T-helper 2 cell (primary cell): ENCODE data around the gene LRTM1.

Source experiments
- DNase-seq, 5 experiments: peaks; one replicate each; pipeline versions ENCODE4 v3.0.0 to v3.0.0-alpha.2; 2012 to 2022

The LRTM1 gene

GRCh38 chr3:54889731-54890130 is 38.1 kb downstream of the LRTM1 start:
- DNase-seq = no peak

- DNase-seq = no peak
Observed at GRCh38 chr3:54888873-54889272, 39.0 kb downstream of the LRTM1 start.

GRCh38 chr3:54888162-54888561 is 39.7 kb downstream of the LRTM1 start:
- no peak for DNase-seq

DNA sequence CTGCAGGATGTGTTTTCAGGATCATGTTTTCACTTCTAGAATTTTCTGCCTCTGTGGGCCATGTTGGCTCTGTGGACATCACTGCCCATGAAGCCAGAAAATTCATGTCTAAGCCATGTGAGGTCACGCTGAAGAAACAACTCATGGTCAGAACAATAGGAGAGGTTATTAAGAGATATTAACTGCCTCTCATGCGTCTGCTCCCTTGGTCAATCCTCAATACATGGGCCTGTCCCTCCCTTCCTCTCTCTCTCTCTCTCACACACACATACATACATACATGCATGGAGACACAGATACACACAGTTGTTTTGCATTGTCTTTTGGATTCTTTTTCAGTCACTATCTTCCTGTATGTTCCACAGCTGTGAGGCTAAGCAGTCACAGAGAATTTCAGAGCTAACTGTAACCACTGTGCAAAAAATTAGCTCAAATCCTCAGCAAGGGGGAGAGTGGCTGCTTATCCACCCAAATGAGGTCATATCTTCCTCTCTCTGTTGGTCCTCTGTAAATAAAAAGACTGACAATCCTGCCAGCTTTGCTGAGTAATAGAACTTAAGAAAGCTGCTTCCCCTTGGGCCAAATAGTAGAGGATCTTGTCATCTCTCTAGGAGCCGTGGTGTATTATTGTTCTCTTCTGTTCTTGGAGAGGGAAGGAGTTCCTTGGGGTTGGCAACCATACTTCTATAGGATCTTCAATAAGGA is 45.6 kb downstream of the LRTM1 start:
- no peak for DNase-seq

- no peak for DNase-seq
Observed at GRCh38 chr3:54878145-54878544, 49.7 kb downstream of the LRTM1 start.

GRCh38 chr3:54877730-54878129 is 50.1 kb downstream of the LRTM1 start:
- no peak for DNase-seq

DNA sequence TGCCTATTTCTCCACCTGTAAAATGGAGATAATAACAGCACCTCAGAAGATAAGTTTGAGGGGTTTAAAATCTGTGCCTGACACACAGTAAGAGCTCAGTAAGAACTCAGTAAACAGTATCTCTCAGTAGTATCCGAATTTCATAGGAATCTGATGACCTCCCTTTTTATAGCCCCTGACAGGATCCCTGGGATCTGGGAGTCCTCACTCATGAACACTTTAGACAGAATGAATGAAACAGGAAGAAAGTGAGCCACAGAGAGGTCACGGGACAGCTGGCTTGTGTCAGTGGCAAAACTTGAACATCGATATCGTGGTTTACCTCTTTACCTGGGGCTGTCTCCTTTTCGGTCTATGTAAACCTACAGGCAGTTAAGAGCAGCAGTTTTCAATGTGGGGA is 51.2 kb downstream of the LRTM1 start:
- DNase-seq = no peak

GRCh38 chr3:54875596-54876268 is 52.1 kb downstream of the LRTM1 start:
- no peak for DNase-seq

GRCh38 chr3:54874816-54875556 is 52.9 kb downstream of the LRTM1 start:
- DNase-seq = no peak

- no peak for DNase-seq
Observed at GRCh38 chr3:54873059-54874010, 54.5 kb downstream of the LRTM1 start.

DNA sequence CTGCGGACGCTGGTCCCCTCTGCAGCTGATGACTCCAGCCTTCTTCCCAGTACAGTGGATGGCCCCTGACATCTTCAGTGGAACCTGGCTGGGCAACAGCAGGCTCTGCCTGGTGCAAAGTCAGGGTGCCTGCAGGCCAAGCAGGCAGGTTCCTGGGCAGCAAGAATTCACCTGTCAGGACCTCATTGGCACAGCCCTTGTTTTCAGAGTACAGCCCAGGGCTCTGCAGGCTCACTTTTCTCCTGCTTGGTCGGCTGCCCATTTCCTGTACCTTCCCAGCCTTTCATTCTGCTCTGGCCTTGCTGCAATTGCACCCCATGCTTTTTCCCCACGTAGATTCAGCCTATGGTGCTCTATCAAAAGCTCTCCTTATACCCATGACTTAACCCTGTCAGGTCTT is 56.0 kb downstream of the LRTM1 start:
- DNase-seq = no peak

DNA sequence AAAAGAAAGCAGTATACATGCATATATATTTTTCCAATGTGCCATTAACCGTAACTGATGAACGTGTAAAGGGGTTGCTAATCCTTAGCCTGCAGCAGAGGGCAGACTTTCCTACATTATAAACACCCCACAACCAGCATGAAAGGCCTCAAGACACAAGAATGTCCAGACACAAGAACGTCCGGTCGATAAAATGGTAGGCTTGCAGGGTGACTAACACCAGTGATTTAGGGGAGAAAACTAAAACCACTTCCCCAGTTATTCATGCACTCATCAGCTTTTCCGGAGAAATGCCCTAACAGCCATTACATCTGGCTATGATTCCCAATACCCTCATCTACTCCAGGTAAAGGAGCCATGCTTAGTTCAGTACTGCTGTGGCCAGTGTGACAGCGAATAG is 57.4 kb downstream of the LRTM1 start:
- no peak for DNase-seq
